IPS-20b (cell line): ENCODE results near the gene HES5.

Source experiments
- H3K27ac ChIP-seq: one replicate; pipeline ENCODE4 v1.5.1; 2013; ENCODE audit warnings: low read length
- H3K27me3 ChIP-seq: 2 replicates; pipeline ENCODE4 v1.6.1; 2013; ENCODE audit warnings: mild to moderate bottlenecking, low read length, inconsistent platforms; ENCODE audit not compliant: insufficient read depth
- H3K36me3 ChIP-seq: 2 replicates; pipeline ENCODE4 v1.6.1; 2013; ENCODE audit warnings: low read depth, mild to moderate bottlenecking, inconsistent platforms, low read length, moderate library complexity; ENCODE audit not compliant: insufficient read depth
- H3K4me1 ChIP-seq: 2 replicates; pipeline ENCODE4 v1.6.1; 2013; ENCODE audit warnings: mild to moderate bottlenecking, control low read depth, inconsistent platforms, low read length, moderate library complexity; ENCODE audit not compliant: insufficient read depth
- H3K4me3 ChIP-seq: 2 replicates; pipeline ENCODE4 v1.5.1; 2013; ENCODE audit warnings: mild to moderate bottlenecking, low read length, inconsistent platforms
- H3K9ac ChIP-seq: 2 replicates; pipeline ENCODE4 v1.6.1; 2013; ENCODE audit warnings: low read depth, mild to moderate bottlenecking, inconsistent platforms, low read length, moderate library complexity
- H3K9me3 ChIP-seq: 2 replicates; pipeline ENCODE4 v1.6.1; 2013; ENCODE audit warnings: mild to moderate bottlenecking, low read depth, low read length, inconsistent platforms; ENCODE audit not compliant: insufficient read depth

Gene HES5

DNA sequence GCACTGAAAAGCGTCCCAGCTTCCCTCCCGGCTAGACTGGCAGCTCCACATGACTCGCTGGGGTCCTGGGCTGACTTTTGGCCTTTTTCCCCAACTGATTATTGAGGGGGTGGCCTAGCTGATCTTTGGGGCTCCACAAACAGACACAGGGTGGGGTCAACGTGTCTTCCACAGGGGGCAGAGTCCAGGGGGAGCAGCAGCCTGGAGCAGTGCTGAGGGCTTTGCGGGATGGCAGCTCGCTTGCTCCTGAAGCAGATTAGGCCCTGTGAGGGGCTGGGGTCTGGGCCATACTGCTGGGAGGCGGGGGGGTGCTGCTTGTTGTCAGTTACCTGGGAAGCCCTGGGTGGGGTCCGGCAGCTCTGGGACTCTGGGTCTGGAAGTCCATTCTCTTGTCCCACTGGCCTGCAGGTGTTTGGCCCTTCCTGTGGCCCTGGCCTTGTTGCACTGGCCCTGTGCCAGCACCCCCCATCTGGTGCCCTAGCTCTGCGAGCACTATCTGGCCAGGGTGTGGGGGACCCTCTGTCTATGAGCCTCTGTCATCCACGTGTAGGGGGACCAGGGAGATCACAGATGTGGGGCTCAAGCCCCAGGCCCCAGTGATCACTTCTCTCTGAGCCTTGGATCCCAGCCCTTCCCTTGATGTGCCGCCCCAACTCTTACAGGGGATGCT, 12.3 kb upstream of the HES5 start:
- Histone ChIP-seq H3K27me3 (peaks cover 61% of the 10 kb centered on the region), H3K4me3 (no peak overlapping the region), H3K36me3 (no peaks in the 10 kb centered on the region), H3K4me1 (peaks cover 2% of the 10 kb centered on the region; the same call in 1 of the 2 replicates), H3K9me3 (no peaks in the 10 kb centered on the region), H3K27ac (no peak overlapping the region), H3K9ac (no peak overlapping the region)

DNA sequence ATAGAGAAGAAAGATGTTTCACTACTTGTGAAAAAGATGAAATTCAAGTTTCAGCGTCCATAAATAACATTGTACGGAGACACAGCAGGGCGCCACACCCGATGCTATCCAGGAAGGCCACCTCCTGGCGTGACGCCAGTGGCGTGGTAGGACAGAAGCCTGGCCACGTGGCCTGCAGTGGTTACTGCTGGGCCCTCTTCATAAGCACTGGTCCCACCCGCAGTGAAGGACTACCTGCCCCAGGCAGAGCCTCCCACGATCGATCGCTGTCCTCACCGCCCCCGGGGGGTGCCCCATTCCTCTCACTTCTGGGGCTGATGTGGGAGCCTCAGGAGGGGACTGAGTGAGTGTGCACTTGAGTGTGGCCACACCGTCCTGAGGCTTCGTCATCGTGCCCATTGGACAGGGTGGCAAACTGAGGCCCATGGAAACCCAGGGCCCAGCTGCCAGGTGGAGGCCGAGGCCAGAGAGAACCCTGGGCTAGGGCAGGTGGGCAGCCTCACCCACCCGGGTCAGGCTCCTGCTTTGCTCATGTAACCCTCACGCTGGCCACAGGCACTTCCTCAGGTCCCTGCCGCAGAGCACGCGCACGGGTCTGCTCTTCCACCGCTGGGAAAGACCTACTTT, 11.7 kb upstream of the HES5 start:
- H3K9me3 ChIP-seq, result no peaks in the 10 kb centered on the region

DNA sequence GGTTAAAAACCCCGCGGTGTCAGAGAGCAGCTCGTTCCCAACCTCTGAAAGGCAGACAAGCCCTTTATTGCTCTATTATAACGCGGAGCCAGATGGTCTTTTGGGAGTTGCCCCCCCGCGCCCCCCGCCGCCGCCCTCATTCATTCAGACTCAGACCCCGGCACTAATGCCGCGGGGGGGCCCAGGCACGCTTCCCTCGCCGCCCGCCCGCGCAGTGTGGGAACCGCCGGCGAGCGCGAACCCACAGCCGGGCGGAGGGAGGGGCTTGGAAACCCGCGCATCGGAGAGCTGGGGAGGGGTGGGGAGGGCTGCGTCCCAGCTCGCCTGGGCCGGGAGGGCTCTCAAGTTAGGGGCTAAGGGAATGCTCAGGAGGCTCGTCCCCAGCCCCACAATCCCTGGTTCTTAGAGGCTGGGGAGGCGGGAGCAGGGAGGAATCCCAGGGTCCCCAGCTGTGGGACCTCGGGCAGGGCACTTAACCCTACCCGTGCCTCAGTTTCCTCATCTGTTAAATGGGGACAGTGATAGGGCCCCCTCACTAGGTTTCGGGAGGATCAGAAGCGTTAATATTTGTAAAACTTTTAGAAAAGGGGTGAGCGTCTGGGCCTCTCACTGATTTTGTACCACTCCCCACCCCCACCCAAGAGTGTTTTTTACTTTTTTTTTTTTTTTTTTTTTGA, 10.9 kb upstream of the HES5 start:
- Histone ChIP-seq H3K36me3 (no peaks in the 10 kb centered on the region), H3K27ac (no peak overlapping the region), H3K27me3 (peaks cover 76% of the 10 kb centered on the region), H3K4me3 (no peak overlapping the region; the same call in 1 of the 2 replicates), H3K9ac (no peak overlapping the region), H3K9me3 (no peaks in the 10 kb centered on the region), H3K4me1 (no peaks in the 10 kb centered on the region)

More for the DNA sequence above, 11.7 kb upstream of the HES5 start:
- Histone ChIP-seq H3K27me3 (peaks cover 68% of the 10 kb centered on the region), H3K4me1 (no peaks in the 10 kb centered on the region), H3K4me3 (no peak overlapping the region), H3K27ac (no peak overlapping the region), H3K36me3 (no peaks in the 10 kb centered on the region), H3K9ac (no peak overlapping the region)

DNA sequence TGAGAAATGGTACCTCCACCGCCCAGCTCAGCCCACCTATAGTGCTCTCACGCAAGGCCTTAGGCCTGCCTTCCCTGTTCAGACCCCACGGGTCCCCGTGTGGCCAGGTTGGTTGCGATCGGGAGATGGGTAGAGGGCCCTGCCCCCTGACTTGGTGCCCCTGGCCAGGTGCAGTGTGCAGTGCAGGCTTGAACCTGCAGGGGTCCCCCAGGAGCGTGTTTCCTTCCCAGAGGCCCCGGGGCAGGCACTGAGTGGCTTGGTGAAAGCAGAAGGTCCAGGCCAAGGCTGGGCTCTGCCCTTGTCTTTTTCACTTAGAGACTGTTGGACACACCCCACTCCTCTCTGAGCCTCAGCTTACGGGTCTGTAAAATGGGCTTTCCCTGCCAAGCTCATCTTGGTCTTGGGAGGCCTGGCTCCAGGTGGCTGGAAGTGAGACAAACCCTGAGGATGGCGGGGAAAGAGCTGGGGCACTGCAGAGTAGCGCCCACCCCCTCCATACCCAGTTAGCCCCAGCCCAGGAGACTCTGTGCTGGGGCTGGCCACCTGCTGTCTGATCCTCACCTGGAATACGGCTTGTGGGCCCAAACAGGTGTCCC, 9.3 kb upstream of the HES5 start:
- Histone ChIP-seq H3K9ac (no peak overlapping the region), H3K27ac (no peak overlapping the region), H3K4me3 (no peak overlapping the region), H3K27me3 (peaks cover 91% of the 10 kb centered on the region), H3K4me1 (no peaks in the 10 kb centered on the region), H3K9me3 (no peaks in the 10 kb centered on the region), H3K36me3 (no peaks in the 10 kb centered on the region)

DNA sequence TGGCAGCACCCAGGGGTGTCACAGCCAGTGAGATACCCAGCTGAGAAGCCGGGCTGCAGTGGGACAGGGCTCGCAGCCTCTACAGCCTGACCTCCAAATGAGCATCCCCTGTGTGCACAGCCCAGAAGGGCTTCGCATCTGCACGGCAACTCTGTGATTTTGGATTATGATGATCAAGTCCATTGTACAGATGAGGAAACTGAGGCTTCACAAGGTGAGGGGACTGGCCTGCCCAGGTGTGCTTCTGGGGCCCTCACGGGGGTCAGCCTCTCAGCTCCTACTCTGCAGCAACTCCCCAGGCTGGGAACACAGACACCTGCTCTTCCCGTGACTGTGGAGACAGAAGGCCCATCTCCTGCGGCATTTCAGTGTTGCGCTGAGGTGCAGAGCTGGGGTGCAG, 8.8 kb upstream of the HES5 start:
- Histone ChIP-seq H3K9me3 (no peaks in the 10 kb centered on the region), H3K36me3 (no peaks in the 10 kb centered on the region), H3K4me3 (no peak overlapping the region), H3K9ac (no peak overlapping the region), H3K4me1 (no peaks in the 10 kb centered on the region), H3K27ac (no peak overlapping the region), H3K27me3 (peaks cover 93% of the 10 kb centered on the region)

DNA sequence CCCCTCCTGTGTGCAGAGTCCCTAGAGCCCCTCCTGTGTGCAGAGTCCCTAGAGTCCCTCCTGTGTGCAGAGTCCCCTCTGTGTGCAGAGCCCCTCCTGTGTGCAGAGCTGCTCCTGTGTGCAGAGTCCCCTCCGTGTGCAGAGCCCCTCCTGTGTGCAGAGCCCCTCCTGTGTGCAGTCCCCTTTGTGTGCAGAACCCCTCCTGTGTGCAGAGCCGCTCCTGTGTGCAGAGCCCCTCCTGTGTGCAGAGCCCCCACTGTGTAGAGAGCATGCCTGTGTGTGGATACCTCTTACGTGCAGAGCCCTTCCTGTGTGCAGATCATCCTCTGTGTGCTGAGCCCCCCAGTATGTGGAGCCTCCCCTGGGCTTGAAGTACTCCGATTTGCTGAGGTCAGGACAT, 8.3 kb upstream of the HES5 start:
- Histone ChIP-seq H3K27ac (no peak overlapping the region), H3K9ac (no peak overlapping the region), H3K9me3 (no peaks in the 10 kb centered on the region), H3K36me3 (no peaks in the 10 kb centered on the region), H3K27me3 (peaks cover 93% of the 10 kb centered on the region), H3K4me3 (no peak overlapping the region), H3K4me1 (no peaks in the 10 kb centered on the region)

DNA sequence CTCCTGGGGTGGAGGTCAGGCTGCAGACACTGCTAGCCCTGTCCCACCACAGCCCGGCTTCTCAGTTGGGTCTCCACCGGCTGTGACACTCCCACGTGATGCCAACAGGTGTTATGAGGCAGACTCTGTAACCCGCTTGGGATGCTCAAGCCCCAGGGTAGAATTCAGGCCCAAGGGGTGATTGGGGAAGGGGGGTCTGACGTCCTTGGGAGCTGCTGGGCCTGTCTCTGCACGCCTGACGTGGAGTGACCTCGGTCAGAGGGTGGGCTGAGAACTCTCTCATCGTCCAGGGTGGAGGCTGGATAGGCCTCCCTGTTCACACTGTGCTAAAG, 7.7 kb upstream of the HES5 start:
- no peaks in the 10 kb centered on the region for H3K4me1 ChIP-seq
- no peak overlapping the region for H3K27ac ChIP-seq
- H3K9me3 ChIP-seq, result no peaks in the 10 kb centered on the region
- no peak overlapping the region for H3K4me3 ChIP-seq
- no peak overlapping the region for H3K9ac ChIP-seq
- H3K27me3 ChIP-seq, result peaks cover 93% of the 10 kb centered on the region
- no peaks in the 10 kb centered on the region for H3K36me3 ChIP-seq

DNA sequence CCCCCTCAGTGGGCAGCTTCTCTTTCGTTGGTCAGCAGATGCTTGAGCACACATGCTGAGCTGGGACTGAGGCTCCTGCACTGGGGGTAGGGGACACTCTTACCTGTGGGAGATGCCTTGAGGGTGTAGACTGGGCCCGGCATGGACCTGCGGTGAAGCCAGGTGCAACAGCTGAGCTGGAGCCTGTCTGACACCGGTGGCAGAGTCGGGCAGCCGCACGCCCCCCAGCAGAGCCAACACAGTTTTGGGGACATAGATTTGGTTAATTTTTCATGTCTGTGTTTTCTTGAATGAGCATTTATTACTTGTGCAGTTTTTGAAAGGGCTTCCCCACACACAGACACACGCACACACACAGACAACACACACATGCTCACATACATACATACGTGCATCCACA, 5.9 kb upstream of the HES5 start:
- Histone ChIP-seq H3K27me3 (peaks cover 94% of the 10 kb centered on the region), H3K4me3 (no peak overlapping the region), H3K36me3 (no peaks in the 10 kb centered on the region), H3K27ac (no peak overlapping the region), H3K9ac (no peak overlapping the region), H3K4me1 (no peaks in the 10 kb centered on the region), H3K9me3 (no peaks in the 10 kb centered on the region)

DNA sequence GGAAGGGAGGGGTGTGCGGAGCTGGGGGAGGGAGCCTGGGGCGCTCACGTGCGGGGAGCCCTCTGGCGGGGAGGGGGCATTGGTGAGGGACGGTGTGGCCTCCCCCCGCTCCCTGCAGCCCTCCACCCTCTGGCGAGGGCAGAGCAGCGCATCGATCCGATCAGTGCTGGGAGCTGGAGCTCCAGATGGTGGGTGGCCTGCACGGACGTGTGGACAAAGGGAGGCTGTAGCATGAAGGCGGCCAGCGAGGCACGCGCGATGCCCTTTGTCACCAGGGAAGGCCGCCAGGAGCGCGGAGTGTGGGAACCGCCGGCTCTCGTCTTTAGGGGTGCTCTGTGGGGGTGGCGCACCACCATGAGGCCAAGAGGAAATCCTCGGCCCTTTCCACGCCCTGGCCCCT, 5.4 kb upstream of the HES5 start:
- H3K4me1 ChIP-seq, result no peaks in the 10 kb centered on the region
- no peak overlapping the region for H3K4me3 ChIP-seq
- H3K27me3 ChIP-seq, result peaks cover 96% of the 10 kb centered on the region
- H3K9ac ChIP-seq, result no peak overlapping the region
- H3K9me3 ChIP-seq, result no peaks in the 10 kb centered on the region
- no peak overlapping the region for H3K27ac ChIP-seq
- H3K36me3 ChIP-seq, result no peaks in the 10 kb centered on the region

DNA sequence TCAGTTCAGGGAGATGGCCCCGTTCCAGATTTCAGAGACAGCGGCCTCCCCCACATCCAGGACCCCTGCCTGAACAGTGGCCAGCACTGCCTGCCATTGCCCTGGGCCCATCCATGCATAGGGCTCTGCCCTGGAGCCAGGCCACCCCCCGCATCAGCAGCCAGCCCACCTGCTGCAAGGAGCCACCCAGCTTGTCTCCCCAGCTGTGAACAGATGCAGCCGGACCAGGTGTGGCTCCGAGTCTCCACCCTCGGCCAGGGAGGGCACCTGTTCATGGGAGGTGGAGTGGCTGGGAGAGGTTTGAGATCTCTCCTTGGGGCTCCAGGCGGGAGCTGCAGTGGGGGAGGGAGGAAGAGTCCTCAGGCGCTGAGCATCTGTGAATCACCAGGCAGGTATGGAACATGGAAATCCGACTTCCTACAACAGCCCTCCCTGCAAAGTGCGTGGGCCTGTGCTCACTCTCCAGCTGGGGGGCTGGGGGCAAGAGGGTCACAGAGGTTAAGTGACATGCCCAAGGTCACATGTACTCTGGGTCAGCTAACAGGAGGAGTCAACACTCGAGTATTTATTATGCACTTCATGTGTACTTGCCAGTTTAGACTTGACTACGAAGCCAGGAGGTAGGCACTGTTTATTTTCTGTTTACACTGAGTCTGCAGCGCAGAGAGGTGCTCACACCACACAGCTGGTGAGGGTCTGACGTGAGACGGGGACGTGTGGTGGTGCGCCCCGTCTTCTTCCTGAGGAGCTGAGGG, 4.8 kb upstream of the HES5 start:
- Histone ChIP-seq H3K9ac (no peak overlapping the region), H3K9me3 (no peaks in the 10 kb centered on the region), H3K27ac (no peak overlapping the region), H3K4me1 (no peaks in the 10 kb centered on the region), H3K4me3 (no peak overlapping the region), H3K27me3 (peaks cover 96% of the 10 kb centered on the region), H3K36me3 (no peaks in the 10 kb centered on the region)

DNA sequence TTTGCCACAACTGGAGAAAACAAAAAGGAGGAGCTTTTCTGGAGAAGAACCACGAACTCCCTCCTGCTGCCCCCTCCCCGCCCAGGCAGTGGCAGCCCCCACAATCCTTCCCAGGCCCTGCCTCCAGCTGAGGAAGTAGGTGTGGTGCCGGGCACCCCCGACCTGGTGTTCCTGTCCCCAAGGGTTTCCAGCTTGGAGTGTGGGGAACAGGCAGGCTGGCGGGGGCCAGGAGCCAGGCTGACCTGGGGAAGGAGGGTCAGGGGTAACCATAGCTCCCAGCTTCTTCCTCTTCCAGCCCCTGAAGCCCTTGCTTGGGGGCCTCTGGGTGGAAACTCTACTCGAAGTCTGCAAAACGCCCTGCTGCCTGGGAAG, 4.2 kb upstream of the HES5 start:
- Histone ChIP-seq H3K4me3 (no peak overlapping the region), H3K27ac (no peak overlapping the region), H3K27me3 (peaks cover 94% of the 10 kb centered on the region), H3K4me1 (no peaks in the 10 kb centered on the region), H3K9me3 (no peaks in the 10 kb centered on the region), H3K9ac (no peak overlapping the region), H3K36me3 (no peaks in the 10 kb centered on the region)
